ENCODE data around the gene BET1.
"Not testable (repeated sequence)": the region's sequence is repeated elsewhere in the genome, so short reads cannot be mapped to it uniquely, and the experiment has no call there.

Gene BET1

GRCh38 chr7:94041529-94041928, 37.4 kb upstream of the BET1 start:
- H3K36me3 ChIP-seq (ENCODE audit: insufficient read depth, low read length) = no peaks in the 10 kb centered on the region
- no peaks in the 10 kb centered on the region for H3K4me1 ChIP-seq (ENCODE audit: insufficient read depth, low read length)
- H3K27ac ChIP-seq (ENCODE audit: low read depth, low read length) = no peak overlapping the region

GRCh38 chr7:94040254-94040653, 36.1 kb upstream of the BET1 start:
- Histone ChIP-seq H3K9me3 (ENCODE audit: low read length) (no peaks in the 10 kb centered on the region), H3K36me3 (ENCODE audit: insufficient read depth, low read length) (no peaks in the 10 kb centered on the region), H3K9ac (ENCODE audit: low read length) (no peak overlapping the region), H3K4me3 (ENCODE audit: low read depth in 1 of 2, low read length in 2 of 2) (no peak overlapping the region), H3K27ac (ENCODE audit: low read depth, low read length) (no peak overlapping the region), H3K4me1 (ENCODE audit: insufficient read depth, low read length) (no peaks in the 10 kb centered on the region), H3K27me3 (ENCODE audit: control insufficient read depth in 1 of 2, insufficient read depth in 2 of 2, low read length in 2 of 2) (no peaks in the 10 kb centered on the region)

More at GRCh38 chr7:94041529-94041928, 37.4 kb upstream of the BET1 start:
- Histone ChIP-seq H3K4me3 (ENCODE audit: low read depth in 1 of 2, low read length in 2 of 2) (no peak overlapping the region), H3K9ac (ENCODE audit: low read length) (no peak overlapping the region), H3K9me3 (ENCODE audit: low read length) (no peaks in the 10 kb centered on the region), H3K27me3 (ENCODE audit: control insufficient read depth in 1 of 2, insufficient read depth in 2 of 2, low read length in 2 of 2) (no peaks in the 10 kb centered on the region)

DNA sequence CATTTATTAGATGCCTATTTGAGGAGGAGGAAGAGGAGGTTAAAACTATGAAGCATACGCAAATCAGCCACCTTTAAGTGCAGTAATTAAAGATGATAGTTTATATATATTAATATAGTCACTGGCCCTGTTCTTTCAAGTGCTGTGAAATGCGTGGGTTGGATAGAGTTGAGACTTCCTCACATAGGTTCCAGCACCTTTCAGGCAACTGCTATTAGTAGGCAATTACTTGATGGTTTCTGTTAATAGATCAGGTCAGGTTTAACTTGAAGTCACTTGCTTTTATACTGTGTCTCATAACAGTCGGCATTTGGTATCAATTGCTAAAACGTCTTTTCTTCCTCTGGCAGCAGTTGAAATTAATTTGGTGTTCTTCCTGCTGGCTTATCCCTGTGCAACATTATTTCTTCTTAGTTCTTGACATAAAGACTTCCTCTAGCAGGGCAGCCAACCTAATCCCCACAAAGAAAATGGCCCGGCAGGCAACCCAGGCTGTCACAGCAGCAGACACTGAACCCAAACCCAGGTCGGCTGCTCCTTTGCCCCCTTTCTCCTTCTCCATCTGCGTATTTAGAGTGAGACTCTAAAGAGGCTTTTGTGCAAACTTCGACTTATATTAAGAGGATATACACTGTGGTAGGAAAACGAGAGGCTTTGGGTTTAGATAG, 35.3 kb upstream of the BET1 start:
- no peak overlapping the region for H3K27ac ChIP-seq (ENCODE audit: low read depth, low read length)
- no peaks in the 10 kb centered on the region for H3K36me3 ChIP-seq (ENCODE audit: insufficient read depth, low read length)
- no peak overlapping the region for H3K4me3 ChIP-seq (ENCODE audit: low read depth in 1 of 2, low read length in 2 of 2)
- no peaks in the 10 kb centered on the region for H3K27me3 ChIP-seq (ENCODE audit: control insufficient read depth in 1 of 2, insufficient read depth in 2 of 2, low read length in 2 of 2)
- no peaks in the 10 kb centered on the region for H3K9me3 ChIP-seq (ENCODE audit: low read length)
- H3K4me1 ChIP-seq (ENCODE audit: insufficient read depth, low read length) = no peaks in the 10 kb centered on the region
- no peak overlapping the region for H3K9ac ChIP-seq (ENCODE audit: low read length)

DNA sequence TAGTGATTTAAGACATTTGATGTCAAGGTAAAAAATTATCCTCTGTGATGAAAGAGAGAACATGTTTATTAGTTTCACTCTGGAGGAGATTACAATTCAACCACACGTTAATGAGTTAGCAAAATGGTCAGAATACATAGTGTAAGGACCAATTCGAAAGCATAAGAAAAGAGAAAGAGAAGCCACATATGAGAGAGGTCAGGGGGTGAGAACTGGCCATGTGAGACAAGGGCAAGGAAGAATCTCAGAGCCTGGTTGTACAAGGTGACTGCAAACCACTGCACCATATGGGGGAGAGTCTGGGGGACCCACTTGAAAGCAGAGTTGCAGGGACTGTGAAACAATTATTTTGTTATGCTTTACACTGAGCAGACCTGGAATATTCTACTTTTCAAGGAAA, 27.7 kb upstream of the BET1 start:
- Histone ChIP-seq H3K36me3 (ENCODE audit: insufficient read depth, low read length) (no peaks in the 10 kb centered on the region), H3K9me3 (ENCODE audit: low read length) (no peaks in the 10 kb centered on the region), H3K4me1 (ENCODE audit: insufficient read depth, low read length) (no peaks in the 10 kb centered on the region), H3K4me3 (ENCODE audit: low read depth in 1 of 2, low read length in 2 of 2) (no peak overlapping the region), H3K27ac (ENCODE audit: low read depth, low read length) (no peak overlapping the region), H3K9ac (ENCODE audit: low read length) (no peak overlapping the region), H3K27me3 (ENCODE audit: control insufficient read depth in 1 of 2, insufficient read depth in 2 of 2, low read length in 2 of 2) (no peaks in the 10 kb centered on the region)

DNA sequence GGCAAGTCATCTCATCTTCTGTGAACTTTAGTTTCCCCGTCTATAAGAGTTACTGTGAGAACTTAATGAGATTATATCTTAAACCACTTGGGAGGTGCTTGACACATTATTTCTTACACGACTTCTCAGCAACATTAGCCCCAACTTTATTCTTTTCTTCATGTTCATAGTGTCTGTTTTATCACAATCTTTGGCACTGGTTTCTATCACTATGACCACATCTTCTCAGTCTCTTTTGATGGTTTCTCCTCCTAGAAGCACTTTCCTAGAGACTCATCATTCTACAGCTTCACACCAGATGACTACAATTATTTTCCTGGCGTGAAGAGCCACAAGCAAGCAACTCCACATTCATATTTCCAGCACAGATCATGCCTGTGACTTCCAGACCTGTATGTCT, 26.5 kb upstream of the BET1 start:
- Histone ChIP-seq H3K9ac (ENCODE audit: low read length) (no peak overlapping the region), H3K4me3 (ENCODE audit: low read depth in 1 of 2, low read length in 2 of 2) (no peak overlapping the region), H3K4me1 (ENCODE audit: insufficient read depth, low read length) (no peaks in the 10 kb centered on the region), H3K27me3 (ENCODE audit: control insufficient read depth in 1 of 2, insufficient read depth in 2 of 2, low read length in 2 of 2) (no peaks in the 10 kb centered on the region), H3K9me3 (ENCODE audit: low read length) (no peaks in the 10 kb centered on the region), H3K36me3 (ENCODE audit: insufficient read depth, low read length) (no peaks in the 10 kb centered on the region), H3K27ac (ENCODE audit: low read depth, low read length) (no peak overlapping the region)

- Histone ChIP-seq H3K9ac (ENCODE audit: low read length) (no peak overlapping the region), H3K27me3 (ENCODE audit: control insufficient read depth in 1 of 2, insufficient read depth in 2 of 2, low read length in 2 of 2) (no peaks in the 10 kb centered on the region), H3K9me3 (ENCODE audit: low read length) (no peaks in the 10 kb centered on the region), H3K27ac (ENCODE audit: low read depth, low read length) (no peak overlapping the region), H3K36me3 (ENCODE audit: insufficient read depth, low read length) (no peaks in the 10 kb centered on the region), H3K4me3 (ENCODE audit: low read depth in 1 of 2, low read length in 2 of 2) (no peak overlapping the region), H3K4me1 (ENCODE audit: insufficient read depth, low read length) (no peaks in the 10 kb centered on the region)
These were observed 25.8 kb upstream of the BET1 start for GRCh38 chr7:94029976-94030375.

GRCh38 chr7:94028768-94029167, 24.6 kb upstream of the BET1 start:
- Histone ChIP-seq H3K27me3 (ENCODE audit: control insufficient read depth in 1 of 2, insufficient read depth in 2 of 2, low read length in 2 of 2) (no peaks in the 10 kb centered on the region), H3K4me1 (ENCODE audit: insufficient read depth, low read length) (no peaks in the 10 kb centered on the region), H3K9me3 (ENCODE audit: low read length) (no peaks in the 10 kb centered on the region), H3K9ac (ENCODE audit: low read length) (no peak overlapping the region), H3K36me3 (ENCODE audit: insufficient read depth, low read length) (no peaks in the 10 kb centered on the region), H3K27ac (ENCODE audit: low read depth, low read length) (no peak overlapping the region), H3K4me3 (ENCODE audit: low read depth in 1 of 2, low read length in 2 of 2) (no peak overlapping the region)

DNA sequence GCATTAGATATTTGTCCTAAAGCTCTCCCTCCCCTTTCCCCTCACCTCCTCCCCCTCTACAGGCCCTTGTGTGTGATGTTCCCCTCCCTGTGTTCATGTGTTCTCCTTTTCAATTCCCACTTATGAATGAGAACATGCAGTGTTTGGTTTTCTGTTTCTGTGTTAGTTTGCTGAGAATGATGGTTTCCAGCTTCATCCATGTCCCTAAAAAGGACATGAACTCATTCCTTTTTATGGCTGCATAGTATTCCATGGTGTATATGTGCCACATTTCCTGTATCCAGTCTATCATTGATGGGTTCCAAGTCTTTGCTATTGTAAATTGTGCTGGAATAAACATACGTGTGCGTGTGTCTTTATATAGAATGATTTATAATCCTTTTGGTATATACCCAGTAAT, 22.5 kb upstream of the BET1 start:
- H3K36me3 ChIP-seq (ENCODE audit: insufficient read depth, low read length); H3K4me3 ChIP-seq (ENCODE audit: low read depth in 1 of 2, low read length in 2 of 2); H3K9me3 ChIP-seq (ENCODE audit: low read length); H3K27me3 ChIP-seq (ENCODE audit: control insufficient read depth in 1 of 2, insufficient read depth in 2 of 2, low read length in 2 of 2); H3K27ac ChIP-seq (ENCODE audit: low read depth, low read length); H3K9ac ChIP-seq (ENCODE audit: low read length); H3K4me1 ChIP-seq (ENCODE audit: insufficient read depth, low read length): not testable (repeated sequence)

- no peak overlapping the region for H3K9ac ChIP-seq (ENCODE audit: low read length)
- no peak overlapping the region for H3K4me3 ChIP-seq (ENCODE audit: low read depth in 1 of 2, low read length in 2 of 2)
- H3K4me1 ChIP-seq (ENCODE audit: insufficient read depth, low read length) = no peaks in the 10 kb centered on the region
- no peak overlapping the region for H3K27ac ChIP-seq (ENCODE audit: low read depth, low read length)
- H3K27me3 ChIP-seq (ENCODE audit: control insufficient read depth in 1 of 2, insufficient read depth in 2 of 2, low read length in 2 of 2) = no peaks in the 10 kb centered on the region
- no peaks in the 10 kb centered on the region for H3K9me3 ChIP-seq (ENCODE audit: low read length)
- H3K36me3 ChIP-seq (ENCODE audit: insufficient read depth, low read length) = no peaks in the 10 kb centered on the region
These were observed 18.4 kb upstream of the BET1 start for GRCh38 chr7:94022550-94022949.

GRCh38 chr7:94016786-94017185, 12.6 kb upstream of the BET1 start:
- H3K27me3 ChIP-seq (ENCODE audit: control insufficient read depth in 1 of 2, insufficient read depth in 2 of 2, low read length in 2 of 2) = no peaks in the 10 kb centered on the region
- no peaks in the 10 kb centered on the region for H3K4me1 ChIP-seq (ENCODE audit: insufficient read depth, low read length)
- H3K4me3 ChIP-seq (ENCODE audit: low read depth in 1 of 2, low read length in 2 of 2) = no peak overlapping the region
- H3K9ac ChIP-seq (ENCODE audit: low read length) = no peak overlapping the region
- H3K36me3 ChIP-seq (ENCODE audit: insufficient read depth, low read length) = no peaks in the 10 kb centered on the region
- H3K9me3 ChIP-seq (ENCODE audit: low read length) = no peaks in the 10 kb centered on the region
- H3K27ac ChIP-seq (ENCODE audit: low read depth, low read length) = no peak overlapping the region

DNA sequence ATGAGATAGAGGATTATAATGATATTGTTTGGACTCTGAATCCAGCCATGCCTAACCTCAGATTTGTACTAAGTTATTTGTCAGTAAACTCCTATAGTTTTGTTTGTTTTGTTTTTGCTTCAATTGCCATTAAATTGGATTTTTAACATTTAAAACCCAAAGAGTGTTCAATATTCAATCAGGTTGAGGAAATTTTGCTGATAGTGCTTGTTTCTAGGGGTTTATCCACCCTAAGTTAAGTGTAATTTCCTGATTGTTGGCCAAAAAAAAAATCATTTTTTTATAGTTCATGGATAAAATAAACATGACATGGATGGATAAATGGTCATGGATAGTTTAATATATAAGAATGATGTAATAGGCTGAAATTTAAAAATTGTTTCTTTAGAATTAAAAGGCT, 11.4 kb upstream of the BET1 start:
- Histone ChIP-seq H3K27me3 (ENCODE audit: control insufficient read depth in 1 of 2, insufficient read depth in 2 of 2, low read length in 2 of 2) (no peaks in the 10 kb centered on the region), H3K36me3 (ENCODE audit: insufficient read depth, low read length) (no peaks in the 10 kb centered on the region), H3K9me3 (ENCODE audit: low read length) (no peaks in the 10 kb centered on the region), H3K9ac (ENCODE audit: low read length) (no peak overlapping the region), H3K4me3 (ENCODE audit: low read depth in 1 of 2, low read length in 2 of 2) (no peak overlapping the region), H3K4me1 (ENCODE audit: insufficient read depth, low read length) (no peaks in the 10 kb centered on the region), H3K27ac (ENCODE audit: low read depth, low read length) (no peak overlapping the region)

GRCh38 chr7:94012746-94013145, 8.6 kb upstream of the BET1 start:
- Histone ChIP-seq H3K9ac (ENCODE audit: low read length) (no peak overlapping the region), H3K27me3 (ENCODE audit: control insufficient read depth in 1 of 2, insufficient read depth in 2 of 2, low read length in 2 of 2) (no peaks in the 10 kb centered on the region), H3K4me3 (ENCODE audit: low read depth in 1 of 2, low read length in 2 of 2) (no peak overlapping the region), H3K36me3 (ENCODE audit: insufficient read depth, low read length) (no peaks in the 10 kb centered on the region), H3K9me3 (ENCODE audit: low read length) (no peaks in the 10 kb centered on the region), H3K4me1 (ENCODE audit: insufficient read depth, low read length) (no peaks in the 10 kb centered on the region), H3K27ac (ENCODE audit: low read depth, low read length) (no peak overlapping the region)

Data from muscle layer of colon (tissue), 2 donors.